Inflammatory macrophage treated with lipopolysaccharide for 1 hour (primary cell): ENCODE measurements around the gene TAPT1.

Source experiments
- DNase-seq, 2 donors: peaks; one replicate each; pipeline ENCODE4 v3.0.0-alpha.2; 2020 to 2022

TAPT1 gene

DNA sequence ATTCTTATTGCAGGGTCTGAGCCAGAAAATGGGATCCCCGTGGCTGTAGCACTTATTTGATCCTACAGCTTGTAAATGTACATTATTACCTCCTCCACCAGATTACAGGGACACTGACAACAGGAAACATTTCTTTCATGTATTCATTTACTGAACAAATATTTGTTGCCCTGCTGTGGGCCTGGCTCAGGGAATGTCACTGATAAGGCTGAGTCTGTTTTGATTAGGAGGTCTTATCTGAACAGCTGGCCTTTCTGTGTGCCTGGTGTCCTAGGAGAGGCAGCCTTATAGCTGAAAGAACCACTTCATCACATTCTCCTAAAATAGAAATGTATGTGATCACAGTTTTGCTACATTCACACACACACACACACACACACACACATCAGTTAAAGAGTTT lies 96.9 kb downstream of the TAPT1 start:
- no peak for DNase-seq

- DNase-seq = no peak
Measured at GRCh38 chr4:16126714-16127113, 99.6 kb downstream of the TAPT1 start.

GRCh38 chr4:16125571-16126445 lies 100.5 kb downstream of the TAPT1 start:
- no peak for DNase-seq

DNA sequence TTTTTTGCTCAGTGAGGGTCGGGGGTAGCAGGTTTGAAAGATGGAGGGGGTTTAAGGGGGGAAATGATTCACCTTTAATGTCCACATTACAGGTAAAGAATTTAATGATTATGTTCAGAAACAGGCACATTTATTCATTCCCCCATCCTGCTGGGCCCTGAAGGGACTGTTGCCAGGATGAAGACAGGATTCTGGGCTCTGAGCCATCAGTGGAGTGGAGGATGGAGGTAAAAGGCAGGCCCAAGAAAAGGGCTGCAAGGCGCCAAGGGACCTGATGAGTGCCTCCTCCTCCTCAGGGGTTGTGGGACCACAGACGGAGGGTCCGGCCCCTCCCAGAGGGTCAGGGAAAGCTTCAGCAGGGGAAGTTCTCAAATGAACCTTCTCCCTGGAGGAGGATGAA lies 102.0 kb downstream of the TAPT1 start:
- DNase-seq = no peak

- no peak for DNase-seq
Measured at GRCh38 chr4:16123356-16124084, 102.8 kb downstream of the TAPT1 start.

DNA sequence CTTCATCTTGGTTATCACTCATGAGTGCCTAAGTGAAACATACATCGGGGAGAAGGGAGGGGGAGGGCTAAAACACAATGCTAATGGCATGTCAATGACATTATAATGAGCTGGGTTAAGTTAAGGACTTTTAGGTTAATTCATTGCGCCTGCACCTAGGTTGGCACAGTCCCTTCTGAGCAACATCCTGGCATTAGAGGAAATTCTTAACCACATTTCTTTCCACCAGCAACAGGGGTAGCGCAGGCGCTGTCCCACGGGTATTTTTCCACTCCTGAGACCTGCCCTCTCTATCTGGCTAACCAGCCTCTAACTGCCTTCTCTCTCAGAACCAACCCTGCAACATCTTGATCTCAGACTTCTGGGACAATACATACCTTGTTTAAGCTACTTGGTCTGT lies 103.5 kb downstream of the TAPT1 start:
- no peak for DNase-seq

DNA sequence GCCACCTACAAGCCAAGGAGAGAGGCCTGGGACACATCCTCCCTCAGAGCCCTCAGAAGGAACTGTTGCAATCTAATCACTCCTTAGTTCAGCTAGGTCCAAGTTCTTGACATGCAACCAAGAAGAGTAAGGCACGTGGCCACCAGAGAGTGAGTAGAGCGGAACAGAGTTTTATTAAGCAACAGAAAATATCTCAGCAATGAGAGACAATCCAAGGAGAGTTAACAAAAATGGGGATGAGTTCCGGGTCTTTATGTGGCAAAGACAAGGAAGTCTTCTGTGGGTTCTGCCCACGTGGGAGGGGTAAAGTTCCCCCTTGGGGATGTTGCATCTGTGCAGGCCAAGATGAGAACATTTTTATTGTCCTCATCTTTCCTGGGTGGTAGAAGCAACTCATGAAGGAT lies 104.0 kb downstream of the TAPT1 start:
- DNase-seq = peak; percentile 77 to 84

DNA sequence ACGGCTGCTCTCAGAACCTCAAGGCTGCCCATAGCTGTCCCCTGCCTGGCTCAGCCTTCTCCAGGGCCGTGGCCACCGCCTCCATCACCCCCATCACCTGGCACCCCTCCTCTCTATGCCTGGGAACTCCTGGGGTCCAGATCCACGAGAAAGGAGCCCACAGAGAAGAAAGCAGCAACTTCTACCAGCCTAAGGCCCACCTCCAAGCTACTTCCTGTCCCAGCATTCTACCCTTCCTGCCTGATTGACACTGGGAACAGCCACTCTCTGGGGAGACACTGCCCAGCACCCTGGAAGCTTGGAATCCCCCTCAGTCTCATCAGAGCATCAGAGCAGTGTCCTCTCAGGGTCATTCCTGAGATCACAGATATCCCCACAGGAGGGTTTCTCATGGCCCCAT lies 105.6 kb downstream of the TAPT1 start:
- DNase-seq = no peak

DNA sequence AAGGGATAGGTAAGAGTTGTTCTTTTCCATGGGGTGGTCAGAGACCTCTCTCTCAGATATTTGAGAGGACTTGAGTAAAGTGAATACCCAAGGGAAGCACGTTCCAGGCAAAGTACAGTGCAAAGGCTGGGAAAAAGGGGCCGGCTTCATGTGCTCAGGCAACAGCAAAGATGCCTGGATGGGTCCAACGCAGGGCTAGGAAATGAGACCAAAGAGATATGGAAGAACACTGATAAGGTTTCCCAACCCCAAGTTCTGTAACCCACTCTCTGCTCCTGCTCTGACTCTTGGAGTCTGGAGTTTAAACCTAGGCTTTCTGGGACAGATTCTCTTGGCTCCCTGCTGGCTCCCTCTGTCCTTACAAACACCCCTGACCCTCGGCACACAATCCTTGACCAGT lies 106.3 kb downstream of the TAPT1 start:
- no peak for DNase-seq

DNA sequence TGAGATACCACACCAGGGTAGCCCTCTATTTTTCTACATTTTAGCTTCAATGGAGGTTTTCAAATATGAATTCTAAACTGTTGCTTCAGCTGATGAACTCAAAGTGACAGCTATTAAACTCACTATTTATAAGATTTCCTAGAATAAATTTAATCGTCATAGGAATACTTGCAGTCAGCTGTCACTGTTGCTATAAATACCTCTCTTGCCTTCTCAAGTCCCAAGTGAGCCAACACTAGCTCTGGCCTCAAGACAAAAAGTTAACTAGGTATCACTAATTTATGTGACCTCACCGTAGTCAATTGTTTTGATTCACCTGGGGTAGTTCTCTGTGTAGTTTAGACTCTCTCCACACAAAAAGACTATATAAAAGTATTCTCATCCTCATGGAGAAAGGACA lies 108.2 kb downstream of the TAPT1 start:
- DNase-seq = no peak

DNA sequence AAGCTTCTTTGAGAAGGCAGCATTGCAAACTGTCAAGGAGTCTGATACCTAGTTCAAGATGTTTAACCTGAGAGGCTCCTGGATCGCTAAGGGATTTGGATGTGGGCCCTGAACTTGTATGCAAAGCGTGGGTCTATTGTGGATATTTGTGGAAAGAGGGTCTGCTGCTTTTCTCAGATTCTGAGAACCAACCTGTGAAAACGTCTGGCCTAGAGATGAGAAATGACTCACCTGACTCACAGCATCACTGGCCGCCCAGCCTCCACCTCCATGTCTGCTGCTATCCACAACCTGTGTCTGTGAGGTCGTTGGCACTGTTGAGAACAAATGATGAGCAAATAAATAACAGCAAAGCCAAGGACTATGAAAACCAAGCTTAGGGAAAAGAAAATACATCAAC lies 109.1 kb downstream of the TAPT1 start:
- no peak for DNase-seq

- DNase-seq = no peak
Measured at GRCh38 chr4:16116493-16116990, 109.7 kb downstream of the TAPT1 start.

- DNase-seq = no peak
Measured at GRCh38 chr4:16116019-16116418, 110.3 kb downstream of the TAPT1 start.

DNA sequence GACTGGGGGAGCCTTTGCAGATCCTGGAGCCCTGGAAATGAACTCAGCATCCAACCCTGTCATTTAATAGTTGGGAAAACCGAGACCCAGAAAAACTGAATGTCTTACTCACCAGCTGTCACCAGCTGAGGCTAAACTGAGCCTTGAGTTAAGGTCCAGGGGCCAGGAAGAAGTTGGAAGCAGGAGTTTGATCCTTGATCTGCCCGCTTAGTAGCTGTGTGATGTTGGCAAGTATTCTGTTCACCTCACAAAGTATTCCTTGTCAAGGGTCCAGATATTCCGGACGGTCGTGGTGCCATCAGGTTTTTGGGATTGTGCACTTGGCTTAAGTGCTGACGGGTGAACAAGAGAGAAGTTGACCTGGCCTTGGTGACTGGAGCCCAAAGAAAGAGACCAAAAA lies 111.7 kb downstream of the TAPT1 start:
- no peak for DNase-seq

GRCh38 chr4:16113741-16114140 lies 112.5 kb downstream of the TAPT1 start:
- DNase-seq = no peak

- no peak for DNase-seq
Measured at GRCh38 chr4:16111533-16111932, 114.7 kb downstream of the TAPT1 start.

- DNase-seq = no peak
Measured at GRCh38 chr4:16110661-16111290, 115.5 kb downstream of the TAPT1 start.
